Measurements from ENCODE around the gene PTPRE. TPM values are rescaled to one million over a fixed set of nuclear protein-coding genes. Genes with fewer than 3 reads are reported as not detected.

PTPRE gene
- total and polyA plus RNA-seq, 10 of the 15 experiments (the other 5 are each of a cell fraction or from before 2014, with no cell fraction given): 2.9 to 7.6 (median 5.8) TPM

GRCh38 chr10:128110339-128110738 lies 203.4 kb downstream of the PTPRE start (continued):
- TF ChIP-seq SKIL (IDR thresholded peaks at IDR 0.05; ENCODE audit: low read depth, poor library complexity, severe bottlenecking) (no peak), POU2F2 (IDR thresholded peaks at IDR 0.05; ENCODE audit: borderline replicate concordance, low read depth, low read length) (no peak), EP300 (IDR thresholded peaks at IDR 0.05; ENCODE audit: borderline replicate concordance in 1 of 2, control insufficient read depth in 1 of 2, low read depth in 2 of 2, low read length in 2 of 2) (no peak)

- TF ChIP-seq PML (IDR thresholded peaks at IDR 0.05; ENCODE audit: low read length): no peak
- intact Hi-C loops (cut with micrococcal nuclease; ENCODE audit: unreplicated experiment): no loop called here
- DNase-seq (ENCODE audit: low read depth, low spot score) (no peak), ATAC-seq (no peak), FAIRE-seq (no peak)
- ChIA-PET RAD21 (ENCODE audit: unreplicated experiment) (no interaction called here), CTCF (interaction anchor here (1.5 kb wide), 1 partner anchor 11 kb away, joined by 5 read pairs; no protein-coding TSS in a partner anchor), POLR2A (no interaction called here), SMC1A (ENCODE audit: uncharacterized antibody, unreplicated experiment) (interaction anchor here (1.9 kb wide), 1 partner anchor 11 kb away, joined by 8 read pairs; no protein-coding TSS in a partner anchor)
- no peak overlapping the region for H3K9ac ChIP-seq (ENCODE audit: control insufficient read depth, insufficient read depth, low read length)
- no peak overlapping the region for H3K4me2 ChIP-seq (ENCODE audit: control insufficient read depth, insufficient read depth)
- no peaks in the 10 kb centered on the region for H3K4me1 ChIP-seq (ENCODE audit: control insufficient read depth, insufficient read depth, low read length)
- WGBS (ENCODE audit: insufficient coverage, insufficient replicate concordance, low lambda C conversion rate, missing lambda C conversion rate): 85% methylated on average over 6 of the region's 6 CpGs
- H3K27ac ChIP-seq (ENCODE audit: control insufficient read depth, insufficient read depth): no peak overlapping the region
- H3K9me3 ChIP-seq (replicated peaks; ENCODE audit: control insufficient read depth, insufficient read depth, low read length): no peaks in the 10 kb centered on the region
- no peaks in the 10 kb centered on the region for H4K20me1 ChIP-seq (ENCODE audit: control insufficient read depth, insufficient read depth)
- peaks cover 9% of the 10 kb centered on the region for H3K79me2 ChIP-seq (ENCODE audit: control insufficient read depth, insufficient read depth, low read length)
- in situ Hi-C loops (cut with MboI): no loop called here
- H2AFZ ChIP-seq (ENCODE audit: control insufficient read depth, low read depth, low read length): no peak overlapping the region
- H3K4me3 ChIP-seq: no peak overlapping the region
- peaks cover 52 to 69% of the 10 kb centered on the region in 2 experiments for H3K36me3 ChIP-seq (ENCODE audit: control insufficient read depth in 2 of 2, insufficient read depth in 2 of 2, low read length in 1 of 2)
- no peaks in the 10 kb centered on the region for H3K27me3 ChIP-seq (replicated peaks in 1 of 2; ENCODE audit: control insufficient read depth in 2 of 2, insufficient read depth in 2 of 2, low read length in 1 of 2)
- TSS peak; percentile 10 for BruUV-seq (replicated peaks)
Observed at GRCh38 chr10:128111696-128112095, 204.8 kb downstream of the PTPRE start.
